ENCODE measurements around the gene BSDC1. TPM values are rescaled to one million over a fixed set of nuclear protein-coding genes. Genes with fewer than 3 reads are reported as not detected.

The BSDC1 gene
- total and polyA plus RNA-seq, 8 donors: 50.6 to 64.8 (median 57.9) TPM

DNA sequence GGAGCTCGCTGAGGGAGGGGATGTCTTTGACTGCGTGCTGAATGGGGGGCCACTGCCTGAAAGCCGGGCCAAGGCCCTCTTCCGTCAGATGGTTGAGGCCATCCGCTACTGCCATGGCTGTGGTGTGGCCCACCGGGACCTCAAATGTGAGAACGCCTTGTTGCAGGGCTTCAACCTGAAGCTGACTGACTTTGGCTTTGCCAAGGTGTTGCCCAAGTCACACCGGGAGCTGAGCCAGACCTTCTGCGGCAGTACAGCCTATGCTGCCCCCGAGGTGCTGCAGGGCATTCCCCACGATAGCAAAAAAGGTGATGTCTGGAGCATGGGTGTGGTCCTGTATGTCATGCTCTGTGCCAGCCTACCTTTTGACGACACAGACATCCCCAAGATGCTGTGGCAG, 30.5 kb downstream of the BSDC1 start:
- H3K4me1 ChIP-seq: peaks cover 10 to 14% of the 10 kb centered on the region in 2 donors
- no peaks in the 10 kb centered on the region for H3K9me3 ChIP-seq
- no peak overlapping the region for H3K4me3 ChIP-seq
- H3K36me3 ChIP-seq: peaks cover 0 to 58% of the 10 kb centered on the region in 2 donors
- no peak overlapping the region for H3K27ac ChIP-seq
- DNase-seq (peak in 1 of 4 donors; percentile 34), ATAC-seq (no peak)
- peaks cover 0 to 20% of the 10 kb centered on the region in 2 donors for H3K27me3 ChIP-seq
- TF ChIP-seq, protein P1, sequence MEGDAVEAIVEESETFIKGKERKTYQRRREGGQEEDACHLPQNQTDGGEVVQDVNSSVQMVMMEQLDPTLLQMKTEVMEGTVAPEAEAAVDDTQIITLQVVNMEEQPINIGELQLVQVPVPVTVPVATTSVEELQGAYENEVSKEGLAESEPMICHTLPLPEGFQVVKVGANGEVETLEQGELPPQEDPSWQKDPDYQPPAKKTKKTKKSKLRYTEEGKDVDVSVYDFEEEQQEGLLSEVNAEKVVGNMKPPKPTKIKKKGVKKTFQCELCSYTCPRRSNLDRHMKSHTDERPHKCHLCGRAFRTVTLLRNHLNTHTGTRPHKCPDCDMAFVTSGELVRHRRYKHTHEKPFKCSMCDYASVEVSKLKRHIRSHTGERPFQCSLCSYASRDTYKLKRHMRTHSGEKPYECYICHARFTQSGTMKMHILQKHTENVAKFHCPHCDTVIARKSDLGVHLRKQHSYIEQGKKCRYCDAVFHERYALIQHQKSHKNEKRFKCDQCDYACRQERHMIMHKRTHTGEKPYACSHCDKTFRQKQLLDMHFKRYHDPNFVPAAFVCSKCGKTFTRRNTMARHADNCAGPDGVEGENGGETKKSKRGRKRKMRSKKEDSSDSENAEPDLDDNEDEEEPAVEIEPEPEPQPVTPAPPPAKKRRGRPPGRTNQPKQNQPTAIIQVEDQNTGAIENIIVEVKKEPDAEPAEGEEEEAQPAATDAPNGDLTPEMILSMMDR (IDR thresholded peaks at IDR 0.05): no peak
- intact Hi-C loops (cut with DNase I): no loop called here

DNA sequence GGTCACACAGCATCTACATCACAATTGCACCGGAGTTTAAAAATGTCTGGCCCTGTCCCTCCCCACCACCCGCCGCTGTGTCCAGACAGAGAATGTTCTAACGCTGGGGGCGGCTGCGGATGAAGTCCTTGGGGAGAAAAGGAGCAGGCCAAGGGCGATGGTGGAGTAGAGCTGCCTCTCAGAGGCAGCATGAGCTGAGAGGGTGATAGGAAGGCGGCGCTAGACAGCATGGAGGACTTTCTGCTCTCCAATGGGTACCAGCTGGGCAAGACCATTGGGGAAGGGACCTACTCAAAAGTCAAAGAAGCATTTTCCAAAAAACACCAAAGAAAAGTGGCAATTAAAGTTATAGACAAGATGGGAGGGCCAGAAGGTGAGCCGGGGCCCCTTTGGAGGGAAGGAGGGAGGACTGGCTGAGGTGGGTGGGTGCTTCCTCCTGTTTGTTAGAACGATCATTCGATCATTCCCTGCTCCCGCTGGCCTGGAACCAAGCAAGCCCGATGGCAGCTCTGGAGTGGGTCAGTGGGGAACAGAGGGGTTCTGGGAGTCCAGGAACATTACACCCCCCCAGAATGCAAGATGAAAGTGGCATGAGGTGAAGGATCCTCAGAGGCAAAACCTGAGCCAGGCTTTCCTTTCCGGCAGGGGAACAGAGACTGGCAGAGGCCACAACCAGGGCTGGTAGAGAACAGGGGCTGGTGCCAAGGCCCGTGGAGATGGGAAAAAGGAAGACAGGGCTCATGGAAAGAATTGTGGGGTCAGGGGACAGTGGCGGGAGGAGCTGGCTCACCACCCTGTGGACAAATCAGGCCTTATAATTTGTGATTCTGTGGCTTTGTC, 31.5 kb downstream of the BSDC1 start, which contains the start of the genes FAM229A and TSSK3:
FAM229A (minus strand) TSS at position 12 of the 840 bp plus-strand sequence. CDS start 394 bp downstream, outside the sequence.
TSSK3 (plus strand) TSS at position 66 of the 840 bp plus-strand sequence; CDS start at position 229, 163 bp downstream.
- intact Hi-C loops (cut with DNase I): no loop called here
- peaks cover 0 to 48% of the 10 kb centered on the region in 2 donors for H3K36me3 ChIP-seq
- H3K9me3 ChIP-seq: no peaks in the 10 kb centered on the region
- peaks cover 0 to 20% of the 10 kb centered on the region in 2 donors for H3K27me3 ChIP-seq
- peak within 1 kb of the TSS in 1 of 2 donors; percentile 28 for H3K27ac ChIP-seq
- peaks cover 10 to 14% of the 10 kb centered on the region in 2 donors for H3K4me1 ChIP-seq
- peak in 1 of 4 donors; percentile 41 for DNase-seq
- peak within 1 kb of the TSS; percentile 29 to 30 for H3K4me3 ChIP-seq
- ATAC-seq: no peak
- TF ChIP-seq, protein P1 (IDR thresholded peaks at IDR 0.05): no peak

DNA sequence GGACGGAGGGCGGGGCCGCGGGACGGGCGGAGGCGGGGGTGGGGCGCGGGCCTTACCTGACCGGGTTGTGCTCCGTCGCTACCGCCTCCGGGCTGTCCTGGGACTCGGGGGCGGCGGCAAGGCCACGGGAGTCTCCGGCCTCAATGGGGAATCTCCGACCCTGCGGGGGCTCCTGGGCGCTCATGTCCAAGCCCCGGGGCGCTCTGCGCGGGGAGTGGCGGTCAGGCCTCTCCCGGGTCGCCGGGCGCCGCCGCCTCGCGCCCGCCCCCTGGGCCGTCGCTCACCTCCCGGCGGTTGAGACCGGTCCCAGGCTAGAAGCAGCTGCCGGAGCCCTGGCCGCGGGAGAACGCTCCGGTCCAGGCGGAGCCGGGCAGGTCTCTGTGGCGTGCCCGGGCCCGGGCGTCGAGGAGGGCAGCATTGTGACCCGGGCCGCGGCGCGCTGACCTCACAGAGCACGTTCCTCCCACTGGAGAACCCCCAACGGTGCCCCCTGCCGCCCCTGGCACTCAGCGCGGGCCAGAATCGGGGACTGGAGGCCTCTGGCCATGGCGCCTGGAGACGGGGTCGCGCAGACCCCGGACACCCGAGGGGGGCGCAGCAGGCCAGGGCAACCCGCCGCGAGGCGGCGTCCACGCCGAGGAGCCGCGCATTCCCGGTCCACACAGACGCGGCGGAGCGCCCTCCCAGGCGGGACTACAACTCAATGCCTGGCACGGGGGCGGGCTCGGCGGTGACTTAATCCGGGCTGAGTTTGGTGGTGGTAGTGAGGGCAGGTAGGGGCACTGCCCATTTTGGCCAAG, 32.4 kb downstream of the BSDC1 start:
- H3K36me3 ChIP-seq: peaks cover 0 to 40% of the 10 kb centered on the region in 2 donors
- H3K4me1 ChIP-seq: peaks cover 10 to 14% of the 10 kb centered on the region in 2 donors
- ATAC-seq (peak; percentile 83), DNase-seq (peak in 3 of 4 donors; percentile 52 to 87 (median 76))
- TF ChIP-seq, protein P1 (IDR thresholded peaks at IDR 0.05): peak; percentile 19 to 20
- H3K27ac ChIP-seq: peak overlapping the region in 1 of 2 donors; percentile 28
- intact Hi-C loops (cut with DNase I): no loop called here
- peak overlapping the region; percentile 29 to 30 for H3K4me3 ChIP-seq
- H3K9me3 ChIP-seq: no peaks in the 10 kb centered on the region
- H3K27me3 ChIP-seq: peaks cover 0 to 20% of the 10 kb centered on the region in 2 donors

DNA sequence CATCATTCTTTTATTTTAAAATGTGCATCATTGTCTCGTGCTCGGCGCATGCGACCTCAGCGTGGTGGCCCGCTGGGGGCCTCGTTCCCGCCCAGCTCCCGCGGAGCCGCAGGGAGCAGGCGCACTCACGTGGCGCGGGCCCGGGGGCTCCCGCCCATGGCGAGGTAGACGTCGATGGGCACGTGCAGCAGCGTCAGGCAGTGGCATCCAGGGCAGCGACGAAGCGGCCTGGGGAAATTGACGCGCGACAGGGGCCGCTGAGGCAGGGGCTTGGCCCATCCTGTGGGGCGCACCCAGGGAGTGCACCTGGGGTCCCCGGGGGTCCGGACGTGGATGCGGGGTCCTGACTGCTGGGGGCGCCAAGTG, 33.0 kb downstream of the BSDC1 start:
- Histone ChIP-seq H3K9me3 (no peaks in the 10 kb centered on the region), H3K36me3 (peaks cover 0 to 34% of the 10 kb centered on the region in 2 donors), H3K4me1 (peaks cover 10 to 14% of the 10 kb centered on the region in 2 donors), H3K4me3 (peak overlapping the region in 1 of 2 donors; percentile 30), H3K27me3 (peaks cover 0 to 20% of the 10 kb centered on the region in 2 donors), H3K27ac (no peak overlapping the region)
- DNase-seq (no peak), ATAC-seq (no peak)
- intact Hi-C loops (cut with DNase I): no loop called here
- TF ChIP-seq, protein P1 (IDR thresholded peaks at IDR 0.05): no peak

Measured in left lung (tissue), 10 donors.